ENCODE data around the gene NDUFV1. TPM values are rescaled to one million over a fixed set of nuclear protein-coding genes. Genes with fewer than 3 reads are reported as not detected.

Gene NDUFV1
- total RNA-seq, 1 donor: 158 TPM

GRCh38 chr11:67632175-67632981, 25.6 kb downstream of the NDUFV1 start:
- peak; percentile 74 for DNase-seq (ENCODE audit: insufficient read length, low spot score, missing footprints)
- Histone ChIP-seq H4K20me1 (ENCODE audit: insufficient read depth, low read length) (no peaks in the 10 kb centered on the region), H3K36me3 (ENCODE audit: insufficient read depth, low read length) (no peaks in the 10 kb centered on the region), H3K27me3 (ENCODE audit: insufficient read depth, low read length) (no peaks in the 10 kb centered on the region), H3K27ac (ENCODE audit: low read depth, low read length) (no peak overlapping the region), H2AFZ (ENCODE audit: low read length) (no peak overlapping the region), H3K4me3 (ENCODE audit: insufficient read depth, low read length) (no peak overlapping the region), H3K4me1 (ENCODE audit: insufficient read depth, low read length) (peaks cover 5% of the 10 kb centered on the region), H3K4me2 (ENCODE audit: insufficient read depth, low read length) (no peak overlapping the region), H3K9me3 (ENCODE audit: low read depth, low read length) (no peaks in the 10 kb centered on the region), H3K79me2 (ENCODE audit: insufficient read depth, low read length) (no peaks in the 10 kb centered on the region)
- no peak for TF ChIP-seq CTCF (IDR thresholded peaks at IDR 0.05; ENCODE audit: extremely low read depth, low read depth, low read length)

DNA sequence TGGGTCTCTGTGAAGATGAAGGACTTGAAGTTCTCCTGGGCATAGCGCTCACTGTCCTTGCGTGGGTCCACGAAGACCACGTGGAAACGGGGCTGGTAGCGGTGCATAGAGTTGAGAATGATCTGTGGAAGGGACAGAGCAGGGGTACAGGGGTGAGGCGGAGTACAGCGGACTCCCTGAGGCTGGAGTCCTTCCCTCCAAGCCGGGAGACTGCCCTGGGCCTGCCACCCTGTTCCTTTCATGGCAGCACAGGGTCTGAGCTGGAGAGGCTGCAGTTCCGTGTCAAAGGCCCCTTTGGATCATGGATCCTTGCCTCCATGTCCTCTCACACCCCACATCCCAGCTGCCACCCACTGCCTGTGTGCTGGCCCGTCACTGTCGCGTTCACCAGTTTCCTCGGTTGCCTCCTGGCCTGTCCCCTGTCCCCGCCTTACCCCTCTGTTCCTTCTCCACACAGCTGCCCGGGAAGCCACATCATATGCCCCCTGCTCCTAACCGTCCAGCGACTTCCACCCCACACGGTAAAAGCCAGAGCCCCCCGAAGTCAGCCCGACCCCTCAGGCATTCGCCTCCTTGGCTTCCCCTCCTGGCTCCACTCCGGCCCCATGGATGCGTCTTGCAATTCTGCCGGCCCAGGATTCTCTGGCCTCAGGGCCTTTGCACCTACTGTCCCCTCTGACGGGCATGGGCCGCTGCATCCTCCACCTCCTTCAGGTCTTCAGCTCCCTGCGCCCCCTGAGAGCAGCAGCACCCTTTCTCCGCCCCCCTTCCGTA, 26.4 kb downstream of the NDUFV1 start:
- H3K9me3 ChIP-seq (ENCODE audit: low read depth, low read length): no peaks in the 10 kb centered on the region
- TF ChIP-seq CTCF (IDR thresholded peaks at IDR 0.05; ENCODE audit: extremely low read depth, low read depth, low read length): no peak
- H3K4me3 ChIP-seq (ENCODE audit: insufficient read depth, low read length): no peak overlapping the region
- no peaks in the 10 kb centered on the region for H3K79me2 ChIP-seq (ENCODE audit: insufficient read depth, low read length)
- H3K4me1 ChIP-seq (ENCODE audit: insufficient read depth, low read length): peaks cover 5% of the 10 kb centered on the region
- H3K4me2 ChIP-seq (ENCODE audit: insufficient read depth, low read length): no peak overlapping the region
- no peaks in the 10 kb centered on the region for H3K27me3 ChIP-seq (ENCODE audit: insufficient read depth, low read length)
- H4K20me1 ChIP-seq (ENCODE audit: insufficient read depth, low read length): no peaks in the 10 kb centered on the region
- H3K36me3 ChIP-seq (ENCODE audit: insufficient read depth, low read length): no peaks in the 10 kb centered on the region
- H2AFZ ChIP-seq (ENCODE audit: low read length): no peak overlapping the region
- H3K27ac ChIP-seq (ENCODE audit: low read depth, low read length): no peak overlapping the region
- peak; percentile 83 for DNase-seq (ENCODE audit: insufficient read length, low spot score, missing footprints)

GRCh38 chr11:67633758-67634365, 27.1 kb downstream of the NDUFV1 start:
- TF ChIP-seq CTCF (IDR thresholded peaks at IDR 0.05; ENCODE audit: extremely low read depth, low read depth, low read length): no peak
- Histone ChIP-seq H3K79me2 (ENCODE audit: insufficient read depth, low read length) (no peaks in the 10 kb centered on the region), H4K20me1 (ENCODE audit: insufficient read depth, low read length) (no peaks in the 10 kb centered on the region), H3K27me3 (ENCODE audit: insufficient read depth, low read length) (no peaks in the 10 kb centered on the region), H3K9me3 (ENCODE audit: low read depth, low read length) (no peaks in the 10 kb centered on the region), H3K4me1 (ENCODE audit: insufficient read depth, low read length) (peaks cover 5% of the 10 kb centered on the region), H3K4me2 (ENCODE audit: insufficient read depth, low read length) (no peak overlapping the region), H2AFZ (ENCODE audit: low read length) (no peak overlapping the region), H3K36me3 (ENCODE audit: insufficient read depth, low read length) (no peaks in the 10 kb centered on the region), H3K27ac (ENCODE audit: low read depth, low read length) (no peak overlapping the region), H3K4me3 (ENCODE audit: insufficient read depth, low read length) (no peak overlapping the region)
- DNase-seq (ENCODE audit: insufficient read length, low spot score, missing footprints): peak; percentile 72
